Measurements from ENCODE around the gene SLC13A2.
"Not testable (repeated sequence)": the region's sequence is repeated elsewhere in the genome, so short reads cannot be mapped to it uniquely, and the experiment has no call there.

SLC13A2 gene

GRCh38 chr17:28514561-28515002 lies 41.1 kb downstream of the SLC13A2 start:
- no peak for DNase-seq (ENCODE audit: low read depth in 2 of 2)

GRCh38 chr17:28515518-28515917 lies 42.1 kb downstream of the SLC13A2 start:
- DNase-seq (ENCODE audit: low read depth in 2 of 2) = no peak

GRCh38 chr17:28518132-28518531 lies 44.7 kb downstream of the SLC13A2 start:
- no peak for DNase-seq (ENCODE audit: low read depth in 2 of 2)

GRCh38 chr17:28518578-28518977 lies 45.1 kb downstream of the SLC13A2 start:
- no peak for DNase-seq (ENCODE audit: low read depth in 2 of 2)

GRCh38 chr17:28519236-28519635 lies 45.8 kb downstream of the SLC13A2 start:
- no peak for DNase-seq (ENCODE audit: low read depth in 2 of 2)

GRCh38 chr17:28520687-28521086 lies 47.2 kb downstream of the SLC13A2 start:
- DNase-seq (ENCODE audit: low read depth in 2 of 2) = no peak

GRCh38 chr17:28521311-28522085 lies 48.1 kb downstream of the SLC13A2 start:
- DNase-seq (ENCODE audit: low read depth in 2 of 2) = no peak

GRCh38 chr17:28522281-28522680 lies 48.8 kb downstream of the SLC13A2 start:
- DNase-seq (ENCODE audit: low read depth in 2 of 2) = not testable (repeated sequence)

GRCh38 chr17:28523186-28523585 lies 49.7 kb downstream of the SLC13A2 start:
- DNase-seq (ENCODE audit: low read depth in 2 of 2) = no peak

GRCh38 chr17:28523876-28524275 lies 50.4 kb downstream of the SLC13A2 start:
- no peak for DNase-seq (ENCODE audit: low read depth in 2 of 2)

GRCh38 chr17:28524476-28525424 lies 51.3 kb downstream of the SLC13A2 start:
- no peak for DNase-seq (ENCODE audit: low read depth in 2 of 2)

GRCh38 chr17:28526381-28526780 lies 52.9 kb downstream of the SLC13A2 start:
- no peak for DNase-seq (ENCODE audit: low read depth in 2 of 2)

- no peak for DNase-seq (ENCODE audit: low read depth in 2 of 2)
Observed at GRCh38 chr17:28527181-28527681, 53.8 kb downstream of the SLC13A2 start.

- no peak for DNase-seq (ENCODE audit: low read depth in 2 of 2)
Observed at GRCh38 chr17:28527859-28528258, 54.4 kb downstream of the SLC13A2 start.

GRCh38 chr17:28528327-28529012 lies 55.0 kb downstream of the SLC13A2 start:
- DNase-seq (ENCODE audit: low read depth in 2 of 2) = no peak

- no peak for DNase-seq (ENCODE audit: low read depth in 2 of 2)
Observed at GRCh38 chr17:28529013-28529400, 55.6 kb downstream of the SLC13A2 start.

GRCh38 chr17:28530250-28530649 lies 56.8 kb downstream of the SLC13A2 start:
- no peak for DNase-seq (ENCODE audit: low read depth in 2 of 2)

GRCh38 chr17:28530926-28531325 lies 57.5 kb downstream of the SLC13A2 start:
- no peak for DNase-seq (ENCODE audit: low read depth in 2 of 2)

- no peak for DNase-seq (ENCODE audit: low read depth in 2 of 2)
Observed at GRCh38 chr17:28532050-28532960, 58.9 kb downstream of the SLC13A2 start.

GRCh38 chr17:28533091-28533807 lies 59.8 kb downstream of the SLC13A2 start:
- no peak for DNase-seq (ENCODE audit: low read depth in 2 of 2)

Measured in stimulated activated CD8-positive, alpha-beta memory T cell treated with anti-CD3 and anti-CD28 coated beads, Interleukin-15, amount 100 ng/mL, for 48 hours (primary cell).